H9 (cell line): ENCODE data around the gene IFRD2. TPM values are rescaled to one million over a fixed set of nuclear protein-coding genes. Genes with fewer than 3 reads are reported as not detected.

ENCODE experiments used
- DNase-seq: peaks from one replicate; pipeline ENCODE4 v3.0.0-alpha.2; 2017
- H2AFZ ChIP-seq: one replicate; pipeline ENCODE4 v1.6.1; 2013; ENCODE audit warnings: mild to moderate bottlenecking, low read length, control low read depth, moderate library complexity
- H2AK5ac ChIP-seq: 2 replicates; pipeline ENCODE4 v1.6.1; 2013; ENCODE audit warnings: low read length, control low read depth, mixed read lengths; ENCODE audit not compliant: insufficient read length
- H2BK120ac ChIP-seq: one replicate; pipeline ENCODE4 v1.6.1; 2013; ENCODE audit warnings: low read depth, mild to moderate bottlenecking, low read length, control low read depth, inconsistent platforms; ENCODE audit not compliant: poor library complexity, severe bottlenecking
- H2BK12ac ChIP-seq: 2 replicates; pipeline ENCODE4 v1.6.1; 2013; ENCODE audit warnings: low read length, control low read depth, mixed read lengths, low read depth; ENCODE audit not compliant: insufficient read length
- H2BK15ac ChIP-seq: 2 replicates; pipeline ENCODE4 v1.6.1; 2013; ENCODE audit warnings: low read depth, low read length, control low read depth
- H2BK20ac ChIP-seq: one replicate; pipeline ENCODE4 v1.6.1; 2013; ENCODE audit warnings: low read depth, mild to moderate bottlenecking, low read length, control low read depth, inconsistent platforms; ENCODE audit not compliant: poor library complexity, severe bottlenecking
- H2BK5ac ChIP-seq: 2 replicates; pipeline ENCODE4 v1.6.1; 2013; ENCODE audit warnings: low read length, control low read depth, mixed read lengths; ENCODE audit not compliant: insufficient read length
- H3K14ac ChIP-seq: 2 replicates; pipeline ENCODE4 v1.6.1; 2013; ENCODE audit warnings: low read length, control low read depth; ENCODE audit not compliant: insufficient read depth
- H3K18ac ChIP-seq: 2 replicates; pipeline ENCODE4 v1.6.1; 2013; ENCODE audit warnings: low read depth, mild to moderate bottlenecking, mixed read lengths, low read length, control low read depth; ENCODE audit not compliant: insufficient read length
- H3K23ac ChIP-seq: 2 replicates; pipeline ENCODE4 v1.6.1; 2013; ENCODE audit warnings: low read length, control low read depth, mixed read lengths, low read depth; ENCODE audit not compliant: insufficient read length
- H3K23me2 ChIP-seq: 2 replicates; pipeline ENCODE4 v1.6.1; 2013; ENCODE audit warnings: low read depth, mild to moderate bottlenecking, mixed read lengths, low read length, control low read depth; ENCODE audit not compliant: insufficient read length, poor library complexity, severe bottlenecking
- H3K27ac ChIP-seq: 2 replicates; pipeline ENCODE4 v1.5.1; 2013; ENCODE audit warnings: low read length, control low read depth, mixed read lengths, low read depth; ENCODE audit not compliant: insufficient read length
- H3K27me3 ChIP-seq: 2 replicates; pipeline ENCODE4 v1.6.1; 2013; ENCODE audit warnings: low read length, control low read depth, inconsistent platforms; ENCODE audit not compliant: insufficient read depth
- H3K4ac ChIP-seq: 2 replicates; pipeline ENCODE4 v1.6.1; 2013; ENCODE audit warnings: low read depth, mild to moderate bottlenecking, control low read depth, inconsistent platforms, low read length, moderate library complexity
- H3K4me1 ChIP-seq: 2 replicates; pipeline ENCODE4 v1.6.1; 2013; ENCODE audit warnings: low read length, control low read depth, inconsistent platforms; ENCODE audit not compliant: insufficient read depth
- H3K4me2 ChIP-seq: 2 replicates; pipeline ENCODE4 v1.6.1; 2013; ENCODE audit warnings: low read length, control low read depth, mixed read lengths; ENCODE audit not compliant: insufficient read length, insufficient read depth
- H3K56ac ChIP-seq: 2 replicates; pipeline ENCODE4 v1.6.1; 2013; ENCODE audit warnings: low read depth, mild to moderate bottlenecking, mixed read lengths, low read length, control low read depth; ENCODE audit not compliant: insufficient read length
- H3K79me1 ChIP-seq: 2 replicates; pipeline ENCODE4 v1.6.1; 2013; ENCODE audit warnings: low read depth, mild to moderate bottlenecking, moderate library complexity, low read length, control low read depth, inconsistent platforms; ENCODE audit not compliant: insufficient read depth, poor library complexity, severe bottlenecking
- H3K79me2 ChIP-seq: 2 replicates; pipeline ENCODE4 v1.6.1; 2013; ENCODE audit warnings: low read length, control low read depth, inconsistent platforms; ENCODE audit not compliant: insufficient read depth
- H3K9ac ChIP-seq: 2 replicates; pipeline ENCODE4 v1.6.1; 2013; ENCODE audit warnings: low read length, control low read depth, mixed read lengths; ENCODE audit not compliant: insufficient read length; ENCODE audit errors: extremely low read depth
- H3K9me3 ChIP-seq: one replicate; pipeline ENCODE4 v1.6.1; 2013; ENCODE audit warnings: low read depth, low read length, inconsistent platforms; ENCODE audit not compliant: control insufficient read depth
- H3T11ph ChIP-seq: one replicate; pipeline ENCODE4 v1.6.1; 2013; ENCODE audit warnings: mild to moderate bottlenecking, low read length, control low read depth, inconsistent platforms
- H4K20me1 ChIP-seq: one replicate; pipeline ENCODE4 v1.6.1; 2013; ENCODE audit not compliant: control insufficient read depth, insufficient read length, insufficient read depth
- H4K5ac ChIP-seq: 2 replicates; pipeline ENCODE4 v1.6.1; 2013; ENCODE audit warnings: low read depth, mild to moderate bottlenecking, mixed read lengths, low read length, control low read depth; ENCODE audit not compliant: insufficient read length
- H4K8ac ChIP-seq: replicated peaks from 2 replicates; pipeline ENCODE4 v1.6.1; 2013; ENCODE audit warnings: low read length, control low read depth, mixed read lengths, low read depth; ENCODE audit not compliant: insufficient read length
- H4K91ac ChIP-seq: 2 replicates; pipeline ENCODE4 v1.6.1; 2013; ENCODE audit warnings: low read depth, mild to moderate bottlenecking, moderate library complexity, mixed read lengths, low read length, control low read depth; ENCODE audit not compliant: insufficient read length
- H3K27ac Mint-ChIP-seq, 3 experiments: 2 replicates in 2 of 3; 3 replicates in 1 of 3; pipeline ENCODE4 v1.8.0; 2020 to 2021; ENCODE audit warnings: mixed read lengths in 3 of 3, mild to moderate bottlenecking in 1 of 3, moderate library complexity in 1 of 3
- H3K27me3 Mint-ChIP-seq: 2 replicates; pipeline ENCODE4 v1.8.0; 2021; ENCODE audit warnings: low read depth, mild to moderate bottlenecking, moderate library complexity, mixed read lengths
- H3K36me3 Mint-ChIP-seq, 3 experiments: 2 replicates in 2 of 3; 3 replicates in 1 of 3; pipeline ENCODE4 v1.8.0; 2020 to 2021; ENCODE audit warnings: low read depth in 3 of 3, mixed read lengths in 3 of 3; ENCODE audit not compliant: insufficient read depth in 1 of 3
- H3K4me1 Mint-ChIP-seq, 2 experiments: 2 replicates each; pipeline ENCODE4 v1.8.0; 2020; ENCODE audit warnings: mixed read lengths in 2 of 2
- H3K4me3 Mint-ChIP-seq, 2 experiments: 2 replicates in 1 of 2; 3 replicates in 1 of 2; pipeline ENCODE4 v1.8.0; 2020 to 2021; ENCODE audit warnings: mild to moderate bottlenecking in 2 of 2, mixed read lengths in 2 of 2, moderate library complexity in 1 of 2
- H3K9me3 Mint-ChIP-seq, 2 experiments: 2 replicates in 1 of 2; 3 replicates in 1 of 2; pipeline ENCODE4 v1.8.0; 2020; ENCODE audit warnings: mild to moderate bottlenecking in 2 of 2, mixed read lengths in 2 of 2, moderate library complexity in 1 of 2
- CTCF ChIP-seq: fragments of 200-600 bp; sonication (generic); conservative IDR thresholded peaks from 3 replicates; pipeline ENCODE4 v1.8.0; 2021; ENCODE audit warnings: antibody characterized with exemption, mild to moderate bottlenecking
- WGBS: extraction: QIAGEN DNeasy Blood & Tissue Kit; methylation state at CpG from one replicate; pipeline ENCODE4 v1.1.7; 2013; ENCODE audit warnings: missing lambda C conversion rate, low lambda C conversion rate, mixed read lengths; ENCODE audit not compliant: insufficient read length; ENCODE audit errors: extremely low coverage; 5-methylcytosine and 5-hydroxymethylcytosine counted together
- total RNA-seq: library from RNA; stranded (reverse); gene quantifications from 2 replicates; pipeline ENCODE4 v1.2.1, GENCODE V29; 2021

IFRD2 gene
- total RNA-seq, 1 experiment from 2014 or later = 109 TPM

- no peak for DNase-seq
- H3K27me3 ChIP-seq = no peaks in the 10 kb centered on the region
- no peaks in the 10 kb centered on the region for H3K9me3 Mint-ChIP-seq
- no peaks in the 10 kb centered on the region for H4K20me1 ChIP-seq
- no peak for TF ChIP-seq CTCF
- peak overlapping the region in 1 of 3 experiments; percentile 53; a peak in 1 of 7 replicates for H3K27ac Mint-ChIP-seq
- no peak overlapping the region for H2BK120ac ChIP-seq
- no peak overlapping the region for H4K5ac ChIP-seq
- 0 out of 2 replicates have a peak overlapping the region, but pooled peaks have one; percentile 25 for H3K14ac ChIP-seq
- no peak overlapping the region for H4K8ac ChIP-seq
- no peak overlapping the region for H3K27ac ChIP-seq
- H3K4me1 Mint-ChIP-seq = peaks cover 15 to 31% of the 10 kb centered on the region in 2 experiments
- peaks cover 6% of the 10 kb centered on the region for H3K79me1 ChIP-seq
- no peak overlapping the region for H3K18ac ChIP-seq
- no peak overlapping the region for H3K4ac ChIP-seq
- H3K27me3 Mint-ChIP-seq = no peaks in the 10 kb centered on the region; the same call in 1 of the 2 replicates
- peak overlapping the region; percentile 94 for H3K4me2 ChIP-seq
- no peak overlapping the region for H2BK20ac ChIP-seq
- H3K56ac ChIP-seq = no peak overlapping the region
- no peak overlapping the region for H3K23ac ChIP-seq
- H2BK5ac ChIP-seq = no peak overlapping the region
- no peak overlapping the region for H2BK12ac ChIP-seq
- peak overlapping the region; percentile 88 to 96 for H3K4me3 Mint-ChIP-seq
- no CpG with 5 or more reads among the region's 4 CpGs for WGBS
- no peak overlapping the region for H2AK5ac ChIP-seq
- H2AFZ ChIP-seq = no peak overlapping the region
- peaks cover 6% of the 10 kb centered on the region; the same call in 1 of the 2 replicates for H3K4me1 ChIP-seq
- peak overlapping the region; percentile 84 for H3K9ac ChIP-seq
- H2BK15ac ChIP-seq = no peak overlapping the region
- peaks cover 18% of the 10 kb centered on the region for H3K23me2 ChIP-seq
- no peak overlapping the region for H4K91ac ChIP-seq
- H3K9me3 ChIP-seq = no peaks in the 10 kb centered on the region
- no peak overlapping the region for H3T11ph ChIP-seq
- H3K36me3 Mint-ChIP-seq = peaks cover 22 to 54% (median 37%) of the 10 kb centered on the region in 3 experiments; a peak in 6 of 7 replicates
- H3K79me2 ChIP-seq = peaks cover 4% of the 10 kb centered on the region; the same call in 1 of the 2 replicates
Measured at GRCh38 chr3:50327129-50327528, 34.9 kb upstream of the IFRD2 start.
